DOHH2 (cell line): ENCODE measurements around the gene DISC1.

Experiments
- H3F3A ChIP-seq: fragments of 200-600 bp; sonication (generic), shearing (Covaris generic); 2 replicates; pipeline ENCODE4 v1.6.0; 2016; ENCODE audit warnings: antibody characterized with exemption, mild to moderate bottlenecking; ENCODE audit not compliant: control insufficient read depth, insufficient read depth
- H3K27ac ChIP-seq: fragments of 200-600 bp; sonication (generic); 2 replicates; pipeline ENCODE4 v1.5.1; 2014; ENCODE audit warnings: low read depth, mild to moderate bottlenecking, low read length, moderate library complexity
- H3K27me3 ChIP-seq: fragments of 200-600 bp; sonication (generic); 2 replicates; pipeline ENCODE4 v1.6.1; 2014; ENCODE audit warnings: mild to moderate bottlenecking, low read length, mixed read lengths; ENCODE audit not compliant: control insufficient read depth
- H3K36me3 ChIP-seq: fragments of 200-600 bp; sonication (generic); 2 replicates; pipeline ENCODE4 v1.6.1; 2014; ENCODE audit warnings: mild to moderate bottlenecking, low read length, moderate library complexity, mixed read lengths; ENCODE audit not compliant: control insufficient read depth
- H3K4me1 ChIP-seq: fragments of 200-600 bp; sonication (generic); 2 replicates; pipeline ENCODE4 v1.6.1; 2014; ENCODE audit warnings: mild to moderate bottlenecking, low read length, mixed read lengths; ENCODE audit not compliant: control insufficient read depth
- H3K4me2 ChIP-seq: fragments of 200-600 bp; sonication (generic); 2 replicates; pipeline ENCODE4 v1.6.0; 2014; ENCODE audit warnings: mild to moderate bottlenecking, low read length, moderate library complexity
- H3K4me3 ChIP-seq: fragments of 200-600 bp; sonication (generic); 2 replicates; pipeline ENCODE4 v1.5.1; 2014; ENCODE audit warnings: mild to moderate bottlenecking, low read length, mixed read lengths
- H3K79me2 ChIP-seq: fragments of 200-600 bp; sonication (generic); 2 replicates; pipeline ENCODE4 v1.6.1; 2014; ENCODE audit warnings: mild to moderate bottlenecking, low read length, mixed read lengths; ENCODE audit not compliant: control insufficient read depth
- H3K9me2 ChIP-seq: fragments of 200-600 bp; sonication (generic); replicated peaks from 2 replicates; pipeline ENCODE4 v1.6.1; 2014; ENCODE audit warnings: mild to moderate bottlenecking, low read length, mixed read lengths; ENCODE audit not compliant: control insufficient read depth
- H3K9me3 ChIP-seq: fragments of 200-600 bp; sonication (generic); 2 replicates; pipeline ENCODE4 v1.6.1; 2014; ENCODE audit warnings: antibody characterized with exemption, low read length, mixed read lengths; ENCODE audit not compliant: control insufficient read depth, insufficient read depth
- H4K20me1 ChIP-seq: fragments of 200-600 bp; sonication (generic); 2 replicates; pipeline ENCODE4 v1.6.0; 2014; ENCODE audit warnings: low read depth, mild to moderate bottlenecking, antibody characterized with exemption, low read length, moderate library complexity; ENCODE audit not compliant: control insufficient read depth, insufficient read depth
- CTCF ChIP-seq: fragments of 200-600 bp; sonication (generic); IDR thresholded peaks from one replicate; pipeline ENCODE4 v1.5.1; 2014; ENCODE audit warnings: antibody characterized with exemption, mild to moderate bottlenecking, low read depth, low read length; ENCODE audit not compliant: poor library complexity, severe bottlenecking
- EZH2phosphoT487 ChIP-seq: fragments of 200-600 bp; sonication (generic); IDR thresholded peaks from 2 replicates; pipeline ENCODE4 v1.6.1; 2017; ENCODE audit warnings: borderline replicate concordance, mild to moderate bottlenecking, antibody characterized with exemption, low read length, moderate library complexity, mixed read lengths

Gene DISC1

GRCh38 chr1:231855926-231856325 is 229.3 kb downstream of the DISC1 start:
- TF ChIP-seq CTCF: no peak
- no peak for TF ChIP-seq EZH2phosphoT487
- no peak overlapping the region for H3K27ac ChIP-seq
- H3K79me2 ChIP-seq: no peaks in the 10 kb centered on the region
- no peak overlapping the region for H3K4me2 ChIP-seq
- H3K9me3 ChIP-seq: no peaks in the 10 kb centered on the region
- no peaks in the 10 kb centered on the region for H3K36me3 ChIP-seq
- H4K20me1 ChIP-seq: no peaks in the 10 kb centered on the region
- no peaks in the 10 kb centered on the region for H3K9me2 ChIP-seq
- no peaks in the 10 kb centered on the region for H3F3A ChIP-seq
- no peaks in the 10 kb centered on the region for H3K4me1 ChIP-seq
- H3K27me3 ChIP-seq: no peaks in the 10 kb centered on the region
- H3K4me3 ChIP-seq: no peak overlapping the region

DNA sequence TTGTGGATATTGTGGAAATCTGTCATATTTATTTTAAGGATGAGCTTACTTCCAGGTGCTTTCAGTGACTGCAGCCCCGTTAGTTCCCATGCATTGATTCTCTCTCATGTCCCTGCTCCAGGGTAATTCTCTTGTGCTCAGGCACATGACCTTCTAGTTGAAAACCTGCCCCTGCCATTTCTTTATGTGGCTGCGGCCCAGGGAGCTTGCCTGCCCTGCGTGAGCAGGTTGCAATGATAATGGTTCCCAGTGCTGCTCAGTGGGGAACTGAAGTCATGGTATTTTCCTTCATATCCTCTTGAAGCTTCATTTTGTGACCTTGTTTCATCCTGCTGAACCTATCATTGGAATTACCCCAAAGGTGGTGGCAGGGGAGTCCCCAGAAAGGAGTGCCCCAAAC is 229.8 kb downstream of the DISC1 start:
- no peaks in the 10 kb centered on the region for H3K4me1 ChIP-seq
- H4K20me1 ChIP-seq: no peaks in the 10 kb centered on the region
- no peaks in the 10 kb centered on the region for H3F3A ChIP-seq
- no peak overlapping the region for H3K4me2 ChIP-seq
- no peaks in the 10 kb centered on the region for H3K27me3 ChIP-seq
- no peaks in the 10 kb centered on the region for H3K36me3 ChIP-seq
- no peaks in the 10 kb centered on the region for H3K79me2 ChIP-seq
- no peaks in the 10 kb centered on the region for H3K9me3 ChIP-seq
- no peak overlapping the region for H3K4me3 ChIP-seq
- no peak overlapping the region for H3K27ac ChIP-seq
- TF ChIP-seq EZH2phosphoT487 (no peak), CTCF (no peak)
- no peaks in the 10 kb centered on the region for H3K9me2 ChIP-seq

GRCh38 chr1:231856894-231857293 is 230.3 kb downstream of the DISC1 start:
- no peak for TF ChIP-seq CTCF
- TF ChIP-seq EZH2phosphoT487: no peak
- H3K36me3 ChIP-seq: no peaks in the 10 kb centered on the region
- H3K4me2 ChIP-seq: no peak overlapping the region
- no peaks in the 10 kb centered on the region for H3K9me2 ChIP-seq
- no peaks in the 10 kb centered on the region for H3K79me2 ChIP-seq
- H3K27ac ChIP-seq: no peak overlapping the region
- H3F3A ChIP-seq: no peaks in the 10 kb centered on the region
- no peaks in the 10 kb centered on the region for H3K27me3 ChIP-seq
- no peaks in the 10 kb centered on the region for H4K20me1 ChIP-seq
- no peaks in the 10 kb centered on the region for H3K4me1 ChIP-seq
- no peaks in the 10 kb centered on the region for H3K9me3 ChIP-seq
- no peak overlapping the region for H3K4me3 ChIP-seq
